Endometrial microvascular endothelial cells (primary cell): ENCODE measurements around the gene PAF1. TPM values are rescaled to one million over a fixed set of nuclear protein-coding genes. Genes with fewer than 3 reads are reported as not detected.
"Not testable (repeated sequence)": the region's sequence is repeated elsewhere in the genome, so short reads cannot be mapped to it uniquely, and the experiment has no call there.

Source experiments
- in situ Hi-C: cut with HindIII; loops from 2 replicates; pipeline ENCODE4 v1.10.0; 2017; ENCODE audit warnings: low sequenced_read_pairs, low pct_unique_long_range_greater_than_20kb; ENCODE audit errors: inconsistent ontology term
- total RNA-seq: library from RNA; depleted of rRNA; stranded (reverse); fragments of >200 nt; gene quantifications from one replicate; pipeline ENCODE4 v1.2.3, GENCODE V29; 2015; ENCODE audit errors: inconsistent ontology term

PAF1 gene
- total RNA-seq, 1 donor from 2014 or later, result 48.7 TPM

- in situ Hi-C loops, result no loop called here
Observed at GRCh38 chr19:39363901-39364457, 26.9 kb downstream of the PAF1 start.

- in situ Hi-C loops, result no loop called here
Observed at GRCh38 chr19:39362682-39363657, 27.9 kb downstream of the PAF1 start.

DNA sequence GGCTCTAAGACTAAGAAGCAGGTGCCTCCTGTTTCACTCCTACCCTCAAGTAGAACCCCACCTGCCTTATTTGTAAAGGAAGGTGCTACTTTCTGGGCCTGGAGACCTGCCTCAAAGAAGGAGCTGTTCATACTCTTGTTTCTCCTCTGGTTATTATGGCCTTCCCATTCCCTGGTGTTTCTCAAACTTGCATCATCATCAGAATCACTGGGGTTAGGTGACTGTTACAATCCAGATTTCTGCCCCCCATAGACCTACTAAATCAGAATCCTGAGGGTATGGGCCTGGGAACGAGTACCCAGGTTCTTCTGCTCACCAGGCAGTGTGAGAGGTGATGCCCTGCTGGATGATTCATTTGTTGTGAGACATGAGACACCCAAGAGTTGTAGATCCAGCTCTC is 30.3 kb downstream of the PAF1 start:
- in situ Hi-C loops, result no loop called here

DNA sequence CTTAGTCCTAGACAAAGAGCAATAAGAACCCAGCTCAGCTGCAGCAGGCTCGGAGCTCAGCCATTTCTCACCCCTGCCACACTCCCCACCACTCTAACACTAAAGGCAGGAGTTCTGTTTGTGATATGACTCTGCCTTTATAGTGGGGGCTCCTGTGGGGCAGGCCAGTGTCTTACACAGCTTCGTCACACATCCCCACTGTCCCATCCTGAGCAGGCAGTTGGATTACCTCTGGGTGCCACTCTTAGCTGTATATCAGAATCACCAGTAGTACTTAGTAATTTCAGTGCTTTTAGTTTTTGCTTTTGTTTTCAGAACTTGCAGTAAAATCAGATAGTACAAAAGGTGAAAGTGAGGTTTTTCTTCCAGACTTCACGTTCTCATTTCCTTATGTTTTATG is 31.9 kb downstream of the PAF1 start:
- in situ Hi-C loops, result no loop called here

DNA sequence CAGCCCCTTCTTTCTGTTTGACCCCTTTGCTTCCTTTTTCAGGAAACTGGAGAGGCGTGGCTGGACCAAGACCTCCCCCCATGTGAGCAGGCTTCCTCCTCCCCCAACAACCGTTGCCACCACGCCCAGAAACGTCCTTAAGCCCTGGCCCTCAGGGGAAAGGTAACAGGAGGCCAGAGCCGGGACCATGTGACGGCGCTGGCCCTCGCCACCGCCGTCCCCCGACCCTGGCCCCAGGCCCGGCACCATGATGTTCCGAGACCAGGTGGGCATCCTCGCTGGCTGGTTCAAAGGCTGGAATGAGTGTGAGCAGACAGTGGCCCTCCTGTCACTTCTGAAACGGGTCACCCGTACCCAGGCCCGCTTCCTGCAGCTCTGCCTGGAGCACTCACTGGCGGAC is 34.3 kb downstream of the PAF1 start:
- in situ Hi-C loops, result no loop called here

DNA sequence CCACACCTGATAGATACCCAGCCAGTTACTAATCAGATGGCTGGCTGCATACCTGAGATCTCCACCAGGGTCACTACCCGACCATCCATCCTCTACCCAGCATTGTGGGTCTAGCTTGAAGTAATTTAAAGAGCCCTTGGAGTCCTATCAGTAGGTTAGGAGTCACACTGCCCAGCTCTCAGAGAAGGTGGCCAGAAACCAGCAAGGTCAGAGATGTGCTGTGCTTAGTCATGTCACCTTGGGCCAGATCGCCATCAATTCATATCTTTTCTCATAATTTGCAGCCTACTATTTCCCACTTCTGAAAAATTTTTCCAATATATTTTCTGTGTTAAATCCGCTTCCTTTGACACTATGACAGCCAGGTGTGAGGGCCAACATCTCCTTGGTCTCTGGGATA is 34.8 kb downstream of the PAF1 start:
- in situ Hi-C loops, result no loop called here

DNA sequence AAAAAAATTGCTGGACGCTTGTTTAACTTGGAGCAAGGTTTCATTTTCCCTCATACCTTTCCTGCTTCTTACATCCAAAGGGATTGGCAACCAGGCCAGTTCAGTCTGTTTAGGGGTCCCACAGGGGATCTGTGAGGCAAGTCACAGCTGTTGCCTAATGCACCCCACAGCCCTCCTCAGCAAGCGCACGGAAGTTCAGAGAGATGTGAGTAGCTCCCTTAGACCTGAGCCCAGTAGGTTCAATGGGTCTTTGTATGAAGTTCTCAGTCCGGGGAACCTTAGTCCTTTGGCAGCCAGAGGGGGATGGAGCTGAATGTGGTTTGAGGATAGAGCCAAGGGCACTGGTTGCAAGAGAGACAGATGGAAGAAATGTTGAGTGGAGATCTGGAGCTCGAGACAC is 35.7 kb downstream of the PAF1 start:
- in situ Hi-C loops, result no loop called here

GRCh38 chr19:39352381-39353255 is 38.3 kb downstream of the PAF1 start:
- in situ Hi-C loops, result no loop called here

DNA sequence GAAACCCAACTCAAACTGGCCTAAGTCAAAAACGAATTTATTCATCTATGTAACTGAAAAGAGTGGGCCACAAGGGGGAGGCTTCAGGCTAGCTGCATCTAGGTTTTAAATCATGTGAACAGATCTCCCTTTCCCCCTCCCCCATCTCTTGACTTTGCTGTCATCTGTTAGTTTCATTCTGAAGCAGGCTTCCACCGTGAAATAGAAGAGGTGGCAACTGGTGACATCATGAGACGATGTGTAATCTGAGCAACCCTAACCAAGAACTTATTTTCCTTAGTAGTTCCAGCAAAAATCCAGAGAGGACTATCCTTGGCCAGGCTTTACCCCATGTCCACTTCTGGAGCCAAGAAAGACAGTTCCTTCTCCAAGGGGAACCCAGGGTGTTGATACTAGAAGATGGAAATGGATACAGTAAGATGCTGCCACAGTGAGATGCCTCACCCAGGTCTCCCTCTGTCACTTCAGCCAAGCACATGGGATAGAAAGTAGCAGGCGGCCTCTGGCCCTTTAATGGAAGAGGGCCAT is 39.3 kb downstream of the PAF1 start:
- in situ Hi-C loops, result no loop called here

GRCh38 chr19:39350156-39350555 is 40.8 kb downstream of the PAF1 start:
- in situ Hi-C loops, result no loop called here

GRCh38 chr19:39349326-39349725 is 41.6 kb downstream of the PAF1 start:
- in situ Hi-C loops, result no loop called here

DNA sequence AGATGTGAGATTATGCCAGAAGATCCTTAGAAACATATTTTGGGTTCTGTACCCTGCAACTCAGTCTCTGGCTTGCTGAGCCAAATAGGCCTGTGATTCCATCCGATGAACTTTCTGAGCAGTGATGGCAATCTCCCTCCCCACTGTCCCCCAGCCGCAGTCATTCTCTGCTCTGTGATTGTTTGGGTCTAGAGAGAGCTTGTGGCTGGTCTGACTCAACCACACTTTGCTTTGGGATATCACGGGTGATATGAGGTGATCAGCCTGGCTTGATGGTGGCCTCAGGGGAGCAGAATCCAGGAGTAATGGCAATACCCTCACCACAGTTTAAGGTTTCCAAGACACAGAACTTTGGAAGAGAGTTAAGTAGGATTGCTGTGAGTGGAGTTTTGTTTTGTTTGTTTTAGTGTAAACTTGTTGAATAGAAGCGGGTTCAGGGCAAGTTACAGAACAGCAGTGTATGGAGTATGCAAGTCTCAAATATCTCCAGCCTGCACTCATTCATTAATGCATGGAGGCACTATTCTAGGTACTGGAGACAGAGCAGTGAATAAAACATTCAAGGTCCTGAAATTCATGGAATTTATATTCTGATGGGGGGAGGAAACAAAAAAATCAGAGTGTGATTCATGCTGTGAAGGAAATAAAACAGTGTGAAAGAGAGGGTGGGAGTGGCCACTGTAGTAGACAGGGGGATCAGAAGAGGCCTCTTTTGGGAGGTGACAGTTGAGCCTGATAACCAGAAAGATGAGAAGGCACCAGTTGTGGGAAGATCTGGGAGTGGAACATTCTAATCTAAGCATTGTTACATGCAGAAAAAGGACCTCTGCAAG is 43.4 kb downstream of the PAF1 start:
- in situ Hi-C loops, result no loop called here

GRCh38 chr19:39345956-39346355 is 45.0 kb downstream of the PAF1 start:
- in situ Hi-C loops, result no loop called here

- in situ Hi-C loops, result no loop called here
Observed at GRCh38 chr19:39342647-39343305, 48.1 kb downstream of the PAF1 start.

DNA sequence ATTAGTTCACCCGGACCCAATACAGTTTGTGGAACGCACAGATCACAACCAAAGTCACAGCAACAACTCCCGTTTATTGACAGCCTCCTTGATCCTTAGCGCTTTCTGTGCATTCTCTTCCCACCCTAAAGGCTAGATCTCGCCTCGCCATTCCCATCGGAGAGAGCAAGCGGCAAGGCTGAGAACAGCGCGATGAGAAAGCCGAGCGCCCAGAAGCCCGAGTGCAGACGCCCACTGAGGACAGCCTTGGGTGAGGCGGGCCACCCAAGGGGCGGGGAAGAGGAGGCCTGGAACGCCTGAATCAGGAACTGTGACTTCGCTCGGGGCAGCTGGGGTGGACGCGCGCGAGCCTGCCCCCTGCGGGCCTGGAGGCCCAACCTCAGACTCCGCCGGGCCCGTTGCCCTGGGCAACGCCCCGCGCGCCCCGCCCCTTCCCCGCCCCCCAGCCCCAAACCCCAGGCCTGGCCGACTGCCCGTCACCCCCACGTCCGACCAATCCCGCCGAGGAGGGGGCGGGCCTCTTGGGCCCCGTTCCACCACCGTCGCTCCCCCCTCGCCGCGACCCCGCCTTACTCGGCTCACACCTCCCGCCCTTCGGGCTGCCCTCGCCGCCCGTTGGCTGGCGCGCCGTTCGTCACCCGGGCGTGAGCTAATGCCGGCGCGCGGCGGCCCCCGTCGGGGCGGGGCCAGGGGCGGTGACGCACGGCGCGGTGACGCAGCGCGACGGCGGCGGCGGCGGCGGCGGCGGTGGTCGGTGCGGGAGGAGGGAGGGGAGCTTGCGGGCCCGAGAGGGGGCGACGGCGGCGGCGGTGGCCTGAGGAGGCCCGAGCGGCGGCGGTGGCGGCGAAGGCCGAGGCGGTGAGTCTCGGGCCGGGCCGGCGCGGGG is 48.9 kb downstream of the PAF1 start, which contains the start of gene SAMD4B:
Gene SAMD4B (plus strand): TSS at position 703 of the 886 bp plus-strand sequence. CDS start 14,473 bp downstream, outside the sequence.
- in situ Hi-C loops, result no loop called here

DNA sequence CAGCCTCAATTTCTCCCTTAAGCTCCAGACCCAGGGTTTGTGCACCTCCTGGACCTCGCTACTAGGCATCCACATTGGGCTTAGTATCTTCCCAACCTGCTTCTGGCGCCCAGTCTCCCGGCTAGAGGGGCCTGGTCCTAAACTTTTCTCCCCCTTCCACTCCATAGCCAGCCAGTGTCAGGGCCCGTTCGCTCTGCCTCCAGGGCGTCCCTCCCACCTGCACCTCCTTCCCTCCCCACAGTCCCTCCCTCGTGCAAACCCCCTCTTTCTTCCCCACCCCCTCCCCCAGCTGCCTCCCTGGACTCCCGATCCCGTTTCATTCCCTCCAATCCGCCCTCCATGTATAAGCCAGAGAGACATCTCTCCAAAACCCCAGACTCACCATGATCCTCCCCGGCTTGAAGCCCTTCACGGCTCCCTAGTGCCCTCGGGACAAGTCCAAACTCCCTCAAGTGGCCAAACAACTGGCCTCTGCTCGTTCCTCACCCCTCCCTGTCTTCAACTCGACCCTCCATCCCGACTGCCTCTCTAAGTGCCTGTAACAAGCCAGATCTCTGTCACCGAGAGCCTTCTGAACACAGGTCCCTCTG is 49.7 kb downstream of the PAF1 start:
- in situ Hi-C loops, result no loop called here

DNA sequence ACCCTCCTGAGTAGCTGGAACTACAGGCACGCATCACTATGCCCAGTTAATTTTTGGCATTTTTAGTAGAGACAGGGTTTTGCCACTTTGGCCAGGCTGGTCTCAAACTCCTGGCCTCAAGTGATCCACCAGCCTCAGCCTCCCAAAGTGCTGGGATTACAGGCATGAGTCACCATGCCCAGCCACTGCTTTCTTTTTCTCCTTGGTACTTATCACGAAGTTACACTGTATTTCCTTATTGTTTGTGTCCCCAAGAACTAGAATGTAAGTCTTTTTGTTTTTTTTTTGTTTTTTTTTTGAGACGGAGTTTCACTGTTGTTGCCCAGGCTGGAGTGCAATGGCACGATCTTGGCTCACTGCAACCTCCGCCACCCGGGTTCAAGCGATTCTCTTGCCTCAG is 50.8 kb downstream of the PAF1 start:
- in situ Hi-C loops, result not testable (repeated sequence)
